B cell (primary cell): ENCODE data around the gene HSD17B1. TPM values are rescaled to one million over a fixed set of nuclear protein-coding genes. Genes with fewer than 3 reads are reported as not detected.
A peak's percentile ranks its signal among the peaks of the same experiment; 100 is the strongest.

Source experiments
- ATAC-seq: fragments of 200-7000 bp; cut with Tn5 transposase; one replicate; pipeline ENCODE4 v1.10.0; 2021; ENCODE audit warnings: low read depth, mild to moderate bottlenecking, moderate number of reproducible peaks, moderate library complexity
- CTCF ChIA-PET: fragments of 350-600 bp; sonication (Branson Sonifier 250); formaldehyde crosslinking; loops from one replicate; lab custom pipeline; 2021; ENCODE audit warnings: antibody characterized with exemption, inconsistent platforms; lab: Charles Lee
- POLR2A ChIA-PET: fragments of 350-600 bp; sonication (Branson Sonifier 250); formaldehyde crosslinking; loops from one replicate; lab custom pipeline; 2021; ENCODE audit warnings: antibody characterized with exemption; lab: Charles Lee
- DNase-seq: peaks from one replicate; pipeline ENCODE4 v3.0.0; 2013
- H2AFZ ChIP-seq: 2 replicates; pipeline ENCODE4 v1.6.1; 2012; ENCODE audit warnings: mild to moderate bottlenecking, low read depth, low read length; ENCODE audit not compliant: insufficient read depth, poor library complexity, severe bottlenecking
- H3K27ac ChIP-seq, 2 donors: 1 replicate in 1 of 2; 2 replicates in 1 of 2; pipeline ENCODE4 v1.5.1; 2012 to 2013; ENCODE audit warnings: low read length in 2 of 2, mild to moderate bottlenecking in 2 of 2, moderate library complexity in 1 of 2
- H3K27me3 ChIP-seq, 4 experiments: fragments of 200-600 bp in 1 of 4; sonication (generic) in 1 of 4; replicated peaks in 1 of 4; 1 replicate in 2 of 4; 2 replicates in 2 of 4; pipeline versions ENCODE4 v1.6.1 to v1.7.0; 2013 to 2016; ENCODE audit warnings: low read length in 3 of 4, mild to moderate bottlenecking in 2 of 4, mixed read lengths in 1 of 4, moderate library complexity in 1 of 4; ENCODE audit not compliant: insufficient read depth in 4 of 4, control insufficient read depth in 3 of 4; ENCODE audit errors: control extremely low read depth in 1 of 4
- H3K36me3 ChIP-seq, 2 experiments: replicated peaks in 1 of 2; 1 replicate in 1 of 2; 2 replicates in 1 of 2; pipeline versions ENCODE4 v1.6.1 to v1.7.1; 2013; ENCODE audit warnings: low read length in 1 of 2; ENCODE audit not compliant: insufficient read depth in 2 of 2, control insufficient read depth in 1 of 2; ENCODE audit errors: control extremely low read depth in 1 of 2, extremely low read depth in 1 of 2
- H3K4me1 ChIP-seq, 2 donors: fragments of 200-600 bp in 1 of 2; sonication (generic) in 1 of 2; 1 replicate in 1 of 2; 2 replicates in 1 of 2; pipeline versions ENCODE4 v1.5.1 to v1.6.1; 2013 to 2017; ENCODE audit warnings: low read length in 2 of 2; ENCODE audit not compliant: control insufficient read depth in 2 of 2, insufficient read depth in 2 of 2
- H3K4me2 ChIP-seq: replicated peaks from 2 replicates; pipeline ENCODE3; 2012; ENCODE audit warnings: mild to moderate bottlenecking, low read depth, low read length; ENCODE audit not compliant: poor library complexity, severe bottlenecking
- H3K4me3 ChIP-seq, 5 experiments: fragments of 200-600 bp in 1 of 5; sonication (generic) in 1 of 5; 1 replicate in 3 of 5; 2 replicates in 2 of 5; pipeline versions ENCODE4 v1.5.1 to v1.7.0; 2011 to 2016; ENCODE audit warnings: low read length in 4 of 5, mild to moderate bottlenecking in 4 of 5, low read depth in 2 of 5, control low read depth in 1 of 5, moderate library complexity in 1 of 5; ENCODE audit not compliant: insufficient read depth in 1 of 5; ENCODE audit errors: control extremely low read depth in 1 of 5, extremely low read depth in 1 of 5
- H3K79me2 ChIP-seq: fragments of 200-600 bp; sonication (generic); one replicate; pipeline ENCODE4 v1.6.0; 2016; ENCODE audit warnings: low read length; ENCODE audit not compliant: control insufficient read depth, insufficient read depth
- H3K9ac ChIP-seq: fragments of 200-600 bp; sonication (generic); 2 replicates; pipeline ENCODE4 v1.6.1; 2017; ENCODE audit warnings: mild to moderate bottlenecking, low read length, moderate library complexity
- H3K9me3 ChIP-seq, 3 donors: one replicate each; pipeline versions ENCODE4 v1.6.1 to v1.7.1; 2013; ENCODE audit warnings: low read length in 2 of 3; ENCODE audit not compliant: control insufficient read depth in 2 of 3, insufficient read depth in 1 of 3; ENCODE audit errors: control extremely low read depth in 1 of 3
- H4K20me1 ChIP-seq: 2 replicates; pipeline ENCODE4 v1.6.0; 2012; ENCODE audit warnings: mild to moderate bottlenecking, low read length; ENCODE audit not compliant: insufficient read depth, control insufficient read depth, poor library complexity, severe bottlenecking
- H3K27ac Mint-ChIP-seq: one replicate; pipeline ENCODE4 v1.8.0; 2021; ENCODE audit warnings: mixed read lengths
- H3K27me3 Mint-ChIP-seq: one replicate; pipeline ENCODE4 v1.8.0; 2021; ENCODE audit warnings: mixed read lengths
- H3K4me1 Mint-ChIP-seq: one replicate; pipeline ENCODE4 v1.8.0; 2021; ENCODE audit warnings: mixed read lengths
- H3K4me3 Mint-ChIP-seq: one replicate; pipeline ENCODE4 v1.8.0; 2021; ENCODE audit warnings: mixed read lengths
- H3K9me3 Mint-ChIP-seq: one replicate; pipeline ENCODE4 v1.8.0; 2022; ENCODE audit warnings: mixed read lengths; ENCODE audit not compliant: insufficient read depth
- EZH2 ChIP-seq: IDR thresholded peaks from 2 replicates; pipeline ENCODE4 v1.6.1; 2012; ENCODE audit warnings: borderline replicate concordance, low read depth, mild to moderate bottlenecking, moderate library complexity, low read length; ENCODE audit not compliant: insufficient read depth, poor library complexity, severe bottlenecking
- WGBS: methylation state at CpG from one replicate; pipeline ENCODE4 v1.1.5; 2013; ENCODE audit warnings: missing lambda C conversion rate; ENCODE audit not compliant: insufficient coverage; 5-methylcytosine and 5-hydroxymethylcytosine counted together
- intact Hi-C: fragments of 100-400 bp; cut with micrococcal nuclease; formaldehyde crosslinking; loops from one replicate; pipeline ENCODE4 v1.10.0; 2022
- polyA plus RNA-seq: library from polyadenylated mRNA; depleted of rRNA; stranded (reverse); fragments of >200 nt; gene quantifications from 2 replicates; pipeline ENCODE4 v1.2.3, GENCODE V29; 2012
- total RNA-seq, 2 donors: library from RNA; stranded (reverse); fragments of 120-200 nt in 1 of 2; gene quantifications; 1 replicate in 1 of 2; 2 replicates in 1 of 2; pipeline versions ENCODE4 v1.2.3 to v1.2.4, GENCODE V29; 2013 to 2022
- TF ChIP-seq, protein P1 (sequence below): fragments of 200-600 bp; IDR thresholded peaks from one replicate; pipeline ENCODE4 v1.8.0; 2022; ENCODE audit warnings: antibody characterized with exemption, mild to moderate bottlenecking

HSD17B1 gene
- total and polyA plus RNA-seq, 2 donors (not counting 1 experiment from before 2014, with no cell fraction given), result 1.3 to 3.3 TPM

DNA sequence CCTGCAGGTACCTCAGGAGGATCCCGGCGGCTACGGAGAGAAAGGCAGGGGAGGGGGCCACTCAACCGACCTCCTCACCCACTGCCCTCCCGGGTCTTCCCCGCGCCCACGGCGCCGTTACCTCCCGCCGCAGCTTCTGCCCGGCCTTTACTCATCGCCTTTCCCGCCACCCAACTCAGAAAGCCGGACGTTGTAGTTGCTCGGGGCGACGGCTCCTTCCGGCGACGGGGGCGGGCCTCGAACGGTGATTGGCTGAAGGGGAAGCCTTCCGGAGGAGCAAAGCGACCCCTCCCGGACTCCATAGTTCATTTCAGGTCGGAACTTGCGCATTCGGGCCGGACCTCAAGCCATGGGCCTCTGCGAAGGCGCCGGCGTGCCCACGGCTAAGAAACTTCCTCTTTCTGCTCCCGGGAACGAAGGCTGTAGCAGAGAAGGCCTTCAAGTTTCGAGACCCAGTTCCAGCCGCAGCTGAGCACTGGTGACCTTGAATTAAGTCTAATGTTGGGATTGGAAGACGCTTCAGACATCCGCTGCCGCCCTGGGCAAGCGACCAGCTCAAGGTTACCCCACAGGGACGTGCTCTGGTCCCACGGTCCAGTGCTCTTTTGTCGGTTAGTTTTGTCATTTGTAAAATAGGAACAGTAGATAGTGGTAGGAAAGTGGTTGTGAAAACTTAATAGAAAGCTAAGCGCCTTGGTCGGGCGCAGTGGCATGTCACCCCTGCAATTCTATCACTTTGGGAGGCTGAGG, 25.0 kb downstream of the HSD17B1 start, which contains the start of gene PSMC3IP:
PSMC3IP (minus strand) TSS at position 198 of the 750 bp plus-strand sequence; CDS start at position 155, 43 bp downstream.
- H3K4me2 ChIP-seq, result peak within 1 kb of the TSS; percentile 93
- H2AFZ ChIP-seq, result peak within 1 kb of the TSS; percentile 85
- Mint-ChIP-seq H3K4me1 (peaks cover 42% of the 10 kb centered on the region), H3K9me3 (no peaks in the 10 kb centered on the region), H3K27me3 (no peaks in the 10 kb centered on the region), H3K4me3 (peak within 1 kb of the TSS; percentile 99), H3K27ac (peak within 1 kb of the TSS; percentile 99)
- peak within 1 kb of the TSS; percentile 45 to 72 for H3K27ac ChIP-seq
- no peaks in the 10 kb centered on the region for H3K9me3 ChIP-seq
- no peaks in the 10 kb centered on the region for H3K27me3 ChIP-seq
- CTCF ChIA-PET, result interaction anchor here (0.6 to 4.3 kb wide), 56 partner anchors 8 to 906 kb away, joined by 3 to 72 read pairs (median 5); partner anchors contain the start of genes BECN1, CAVIN1, CCR10 and CNTD1
- H3K36me3 ChIP-seq, result peaks cover 13 to 51% of the 10 kb centered on the region in 2 experiments
- POLR2A ChIA-PET, result interaction anchor here (0.6 to 2.7 kb wide), 20 partner anchors 10 to 1609 kb away, joined by 3 to 19 read pairs (median 6); partner anchors contain the start of genes BECN1, MLX, NAGLU and PLEKHH3
- H3K79me2 ChIP-seq, result peaks cover 14% of the 10 kb centered on the region
- WGBS, result under 1% methylated on average over 51 of the region's 52 CpGs
- ATAC-seq (peak; percentile 93), DNase-seq (peak; percentile 94)
- peak within 1 kb of the TSS; percentile 70 for H3K9ac ChIP-seq
- peaks cover 12 to 30% of the 10 kb centered on the region in 2 donors for H3K4me1 ChIP-seq
- TF ChIP-seq, protein P1, sequence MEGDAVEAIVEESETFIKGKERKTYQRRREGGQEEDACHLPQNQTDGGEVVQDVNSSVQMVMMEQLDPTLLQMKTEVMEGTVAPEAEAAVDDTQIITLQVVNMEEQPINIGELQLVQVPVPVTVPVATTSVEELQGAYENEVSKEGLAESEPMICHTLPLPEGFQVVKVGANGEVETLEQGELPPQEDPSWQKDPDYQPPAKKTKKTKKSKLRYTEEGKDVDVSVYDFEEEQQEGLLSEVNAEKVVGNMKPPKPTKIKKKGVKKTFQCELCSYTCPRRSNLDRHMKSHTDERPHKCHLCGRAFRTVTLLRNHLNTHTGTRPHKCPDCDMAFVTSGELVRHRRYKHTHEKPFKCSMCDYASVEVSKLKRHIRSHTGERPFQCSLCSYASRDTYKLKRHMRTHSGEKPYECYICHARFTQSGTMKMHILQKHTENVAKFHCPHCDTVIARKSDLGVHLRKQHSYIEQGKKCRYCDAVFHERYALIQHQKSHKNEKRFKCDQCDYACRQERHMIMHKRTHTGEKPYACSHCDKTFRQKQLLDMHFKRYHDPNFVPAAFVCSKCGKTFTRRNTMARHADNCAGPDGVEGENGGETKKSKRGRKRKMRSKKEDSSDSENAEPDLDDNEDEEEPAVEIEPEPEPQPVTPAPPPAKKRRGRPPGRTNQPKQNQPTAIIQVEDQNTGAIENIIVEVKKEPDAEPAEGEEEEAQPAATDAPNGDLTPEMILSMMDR, result no peak
- no peak for TF ChIP-seq EZH2
- peak within 1 kb of the TSS; percentile 56 to 82 (median 74) for H3K4me3 ChIP-seq
- intact Hi-C loops, result loop anchor here (1.0 to 10.0 kb wide), 10 partner anchors 10 to 417 kb away; partner anchors contain the start of genes BECN1, COASY, MLX and NAGLU
- H4K20me1 ChIP-seq, result peaks cover 15% of the 10 kb centered on the region
